ENCODE results near the gene TTLL7.

GRCh38 chr1:83905315-83905907, 93.5 kb downstream of the TTLL7 start:
- no peak for TF ChIP-seq ZNF354B (CRISPR knock-in tag; IDR thresholded peaks at IDR 0.05)
- no peak for TF ChIP-seq ZNF232 (CRISPR knock-in tag; IDR thresholded peaks at IDR 0.05)
- TF ChIP-seq ZNF408 (CRISPR knock-in tag; IDR thresholded peaks at IDR 0.05; ENCODE audit: low read depth): no peak
- TF ChIP-seq PREB (CRISPR knock-in tag; IDR thresholded peaks at IDR 0.05): no peak
- TF ChIP-seq ZNF253 (CRISPR knock-in tag; conservative IDR thresholded peaks at IDR 0.05): no peak
- no peak for TF ChIP-seq ZMIZ1 (IDR thresholded peaks at IDR 0.05; ENCODE audit: low read depth in 2 of 2, low read length in 2 of 2)
- TF ChIP-seq MAFF (IDR thresholded peaks at IDR 0.05; ENCODE audit: low read length): 0 out of 2 replicates have a peak, but pooled peaks have one; percentile 12
- TF ChIP-seq FOXP4 (CRISPR knock-in tag; IDR thresholded peaks at IDR 0.05; ENCODE audit: borderline replicate concordance): no peak
- no peak for TF ChIP-seq MYNN (IDR thresholded peaks at IDR 0.05)
- no peak for TF ChIP-seq MYNN (CRISPR knock-in tag; IDR thresholded peaks at IDR 0.05)
- no peak for TF ChIP-seq FOSL1 (tag; conservative IDR thresholded peaks at IDR 0.05)
